Measurements from ENCODE around the gene KLK2.

KLK2 gene

GRCh38 chr19:50876456-50876855, 3.2 kb downstream of the KLK2 start:
- Histone ChIP-seq H3K36me3 (no peaks in the 10 kb centered on the region), H3K27me3 (ENCODE audit: insufficient read depth, low read depth, severe bottlenecking) (peaks cover 95% of the 10 kb centered on the region), H3K27ac (no peak overlapping the region), H3K9me3 (ENCODE audit: severe bottlenecking) (no peaks in the 10 kb centered on the region), H3K4me3 (ENCODE audit: low read depth, low read length) (no peak overlapping the region)
- no peak for TF ChIP-seq CTCF (IDR thresholded peaks at IDR 0.05; ENCODE audit: low read depth, low read length)
- no peak for DNase-seq

GRCh38 chr19:50877338-50877737, 4.1 kb downstream of the KLK2 start:
- Histone ChIP-seq H3K4me3 (ENCODE audit: low read depth, low read length) (no peak overlapping the region), H3K9me3 (ENCODE audit: severe bottlenecking) (no peaks in the 10 kb centered on the region), H3K27ac (no peak overlapping the region), H3K36me3 (no peaks in the 10 kb centered on the region), H3K27me3 (ENCODE audit: insufficient read depth, low read depth, severe bottlenecking) (peaks cover 100% of the 10 kb centered on the region)
- no peak for DNase-seq
- TF ChIP-seq CTCF (IDR thresholded peaks at IDR 0.05; ENCODE audit: low read depth, low read length), result no peak

- H3K27ac ChIP-seq, result no peak overlapping the region
- H3K9me3 ChIP-seq (ENCODE audit: severe bottlenecking), result no peaks in the 10 kb centered on the region
- DNase-seq, result no peak
- no peak for TF ChIP-seq CTCF (IDR thresholded peaks at IDR 0.05; ENCODE audit: low read depth, low read length)
- H3K4me3 ChIP-seq (ENCODE audit: low read depth, low read length), result no peak overlapping the region
- H3K36me3 ChIP-seq, result no peaks in the 10 kb centered on the region
- peaks cover 100% of the 10 kb centered on the region for H3K27me3 ChIP-seq (ENCODE audit: insufficient read depth, low read depth, severe bottlenecking)
These were observed 5.6 kb downstream of the KLK2 start for GRCh38 chr19:50878851-50879250.

- Histone ChIP-seq H3K4me3 (ENCODE audit: low read depth, low read length) (no peak overlapping the region), H3K27me3 (ENCODE audit: insufficient read depth, low read depth, severe bottlenecking) (peaks cover 95% of the 10 kb centered on the region), H3K27ac (no peak overlapping the region), H3K36me3 (no peaks in the 10 kb centered on the region), H3K9me3 (ENCODE audit: severe bottlenecking) (no peaks in the 10 kb centered on the region)
- no peak for TF ChIP-seq CTCF (IDR thresholded peaks at IDR 0.05; ENCODE audit: low read depth, low read length)
- DNase-seq, result no peak
These were observed 7.0 kb downstream of the KLK2 start for GRCh38 chr19:50880241-50880640.

- H3K4me3 ChIP-seq (ENCODE audit: low read depth, low read length), result no peak overlapping the region
- DNase-seq, result no peak
- H3K9me3 ChIP-seq (ENCODE audit: severe bottlenecking), result no peaks in the 10 kb centered on the region
- TF ChIP-seq CTCF (IDR thresholded peaks at IDR 0.05; ENCODE audit: low read depth, low read length), result no peak
- no peak overlapping the region for H3K27ac ChIP-seq
- peaks cover 94% of the 10 kb centered on the region for H3K27me3 ChIP-seq (ENCODE audit: insufficient read depth, low read depth, severe bottlenecking)
- H3K36me3 ChIP-seq, result no peaks in the 10 kb centered on the region
These were observed 8.9 kb downstream of the KLK2 start for GRCh38 chr19:50882188-50882587.

- no peak overlapping the region for H3K27ac ChIP-seq
These were observed 16.4 kb downstream of the KLK2 start for GRCh38 chr19:50889638-50890037.

More at GRCh38 chr19:50889638-50890037, 16.4 kb downstream of the KLK2 start:
- H3K4me3 ChIP-seq (ENCODE audit: low read depth, low read length), result no peak overlapping the region
- peaks cover 5% of the 10 kb centered on the region for H3K9me3 ChIP-seq (ENCODE audit: severe bottlenecking)
- TF ChIP-seq CTCF (IDR thresholded peaks at IDR 0.05; ENCODE audit: low read depth, low read length), result no peak
- peaks cover 79% of the 10 kb centered on the region for H3K27me3 ChIP-seq (ENCODE audit: insufficient read depth, low read depth, severe bottlenecking)
- no peak for DNase-seq
- no peaks in the 10 kb centered on the region for H3K36me3 ChIP-seq

All from WERI-Rb-1 (cell line).